ENCODE measurements around the gene RAD51AP2.

Gene RAD51AP2

GRCh38 chr2:17461087-17461475, 57.2 kb downstream of the RAD51AP2 start:
- no peak for DNase-seq (ENCODE audit: extremely low read depth, low read depth)
- TF ChIP-seq CTCF (IDR thresholded peaks at IDR 0.05; ENCODE audit: low read depth, low read length), result no peak

All from AG09319 (cell line).